K562 (cell line): ENCODE measurements around the gene CTNNBL1. TPM values are rescaled to one million over a fixed set of nuclear protein-coding genes. Genes with fewer than 3 reads are reported as not detected.
"Not testable (repeated sequence)": the region's sequence is repeated elsewhere in the genome, so short reads cannot be mapped to it uniquely, and the experiment has no call there.

Experiments
- ATAC-seq: fragments of 200-7000 bp; cut with Tn5 transposase; 3 replicates; pipeline ENCODE4 v1.9.1; 2020; ENCODE audit warnings: moderate library complexity
- BruUV-seq: library from RNA; stranded (reverse); fragments of 400-500 nt; replicated peaks from 2 replicates; lab custom pipeline; 2021; lab: Mats Ljungman, UMichigan
- CTCF ChIA-PET: fragments of 300-600 bp; formaldehyde crosslinking; extraction: SDS; loops from one replicate; lab custom pipeline; 2021; ENCODE audit warnings: low intra/inter-chr PET ratio; lab: Yijun Ruan, JAX
- POLR2A ChIA-PET: fragments of 300-600, 350-650 bp; sonication (Branson Sonifier 250); formaldehyde crosslinking; extraction: SDS; loops from one replicate; lab custom pipeline; 2021; ENCODE audit warnings: antibody characterized with exemption, inconsistent platforms; lab: Yijun Ruan, JAX
- DNase-seq, 4 experiments: peaks; one replicate each; pipeline versions ENCODE4 v3.0.0 to v3.0.0-alpha.2; 2011 to 2018; ENCODE audit warnings: low spot score in 3 of 4, mixed read lengths in 3 of 4; ENCODE audit errors: extremely low read depth in 1 of 4
- FAIRE-seq: peaks from 2 replicates; lab custom pipeline; 2011; peaks lifted over from hg19 to GRCh38; lab: Jason Lieb, UNC
- H2AFZ ChIP-seq: 2 replicates; pipeline ENCODE4 v1.6.0; 2011; ENCODE audit warnings: low read depth, low read length, control low read depth, inconsistent platforms
- H3K27ac ChIP-seq: fragments of 200-600 bp; 3 replicates; pipeline ENCODE4 v1.8.0; 2011; ENCODE audit warnings: low read depth, mild to moderate bottlenecking, control low read depth, inconsistent platforms, low read length, moderate library complexity, mixed read lengths; ENCODE audit errors: extremely low read depth
- H3K27me3 ChIP-seq, 2 experiments: fragments of 300-600 bp in 1 of 2; 2 replicates in 1 of 2; 3 replicates in 1 of 2; pipeline versions ENCODE4 v1.6.0 to v1.8.0; 2011; ENCODE audit warnings: inconsistent platforms in 2 of 2, low read length in 2 of 2, mild to moderate bottlenecking in 1 of 2, mixed read lengths in 1 of 2, moderate library complexity in 1 of 2; ENCODE audit not compliant: control insufficient read depth in 2 of 2, insufficient read depth in 2 of 2
- H3K36me3 ChIP-seq: fragments of 300-600 bp; 3 replicates; pipeline ENCODE4 v1.8.0; 2011; ENCODE audit warnings: mild to moderate bottlenecking, low read length, inconsistent platforms; ENCODE audit not compliant: control insufficient read depth, insufficient read depth
- H3K4me1 ChIP-seq, 2 experiments: fragments of 200-600 bp in 1 of 2; replicated peaks in 1 of 2; 2 replicates in 1 of 2; 3 replicates in 1 of 2; pipeline versions ENCODE4 v1.5.1 to v1.8.0; 2011; ENCODE audit warnings: inconsistent platforms in 2 of 2, low read length in 2 of 2, mild to moderate bottlenecking in 1 of 2, mixed read lengths in 1 of 2, moderate library complexity in 1 of 2; ENCODE audit not compliant: control insufficient read depth in 2 of 2, insufficient read depth in 2 of 2
- H3K4me2 ChIP-seq: 2 replicates; pipeline ENCODE4 v1.6.1; 2011; ENCODE audit warnings: low read length, control low read depth, inconsistent platforms, mixed read lengths; ENCODE audit not compliant: insufficient read depth
- H3K4me3 ChIP-seq: fragments of 200-600 bp; sonication (generic), shearing (Covaris generic); 2 replicates; pipeline ENCODE4 v1.5.1; 2016; ENCODE audit warnings: control low read depth, inconsistent platforms
- H3K79me2 ChIP-seq: fragments of 200-600 bp; 3 replicates; pipeline ENCODE4 v1.8.0; 2011; ENCODE audit warnings: low read length, inconsistent platforms; ENCODE audit not compliant: control insufficient read depth, insufficient read depth
- H3K9ac ChIP-seq, 2 experiments: 2 replicates each; pipeline versions ENCODE4 v1.6.0 to v1.6.1; 2011; ENCODE audit warnings: low read depth in 2 of 2, low read length in 2 of 2, control low read depth in 1 of 2, inconsistent platforms in 1 of 2, mild to moderate bottlenecking in 1 of 2, mixed read lengths in 1 of 2; ENCODE audit not compliant: insufficient read depth in 1 of 2
- H3K9me1 ChIP-seq: one replicate; pipeline ENCODE4 v1.6.0; 2011; ENCODE audit warnings: inconsistent platforms, mild to moderate bottlenecking, low read length, moderate library complexity; ENCODE audit not compliant: control insufficient read depth, insufficient read depth
- H3K9me3 ChIP-seq: replicated peaks from 2 replicates; pipeline ENCODE4 v1.5.1; 2011; ENCODE audit warnings: low read depth, low read length, inconsistent platforms; ENCODE audit not compliant: control insufficient read depth, insufficient read depth
- H4K20me1 ChIP-seq: replicated peaks from 2 replicates; pipeline ENCODE4 v1.6.1; 2011; ENCODE audit warnings: low read length, inconsistent platforms, mixed read lengths; ENCODE audit not compliant: control insufficient read depth, insufficient read depth
- CLOCK ChIP-seq: fragments of 250-450 bp; sonication (Bioruptor Pico); IDR thresholded peaks from 2 replicates; pipeline ENCODE4 v1.4.0; 2020; ENCODE audit warnings: mild to moderate bottlenecking, moderate library complexity, borderline replicate concordance
- ZNF324 ChIP-seq: fragments of 250-450 bp; sonication (Bioruptor Pico); IDR thresholded peaks from 2 replicates; pipeline ENCODE4 v1.4.0; 2020; ENCODE audit warnings: mild to moderate bottlenecking
- ZSCAN32 ChIP-seq: fragments of 450-650 bp; formaldehyde crosslinking; IDR thresholded peaks from 2 replicates; pipeline ENCODE4 v1.4.0; 2020; ENCODE audit warnings: mild to moderate bottlenecking, moderate library complexity
- WGBS: fragments of 100-300 bp; shearing (Covaris generic); methylation state at CpG from one replicate; pipeline ENCODE4 v1.1.6; 2016; ENCODE audit warnings: low coverage, mixed read lengths; ENCODE audit not compliant: insufficient coverage; ENCODE audit errors: missing lambda C conversion rate; 5-methylcytosine and 5-hydroxymethylcytosine counted together
- in situ Hi-C: fragments of 300-500 bp; cut with MboI; formaldehyde crosslinking; loops from 4 replicates; pipeline ENCODE4 v1.15.0; 2018; ENCODE audit warnings: inconsistent platforms, mixed read lengths
- intact Hi-C: fragments of 100-400 bp; cut with micrococcal nuclease; formaldehyde crosslinking; loops from 2 replicates; pipeline ENCODE4 v1.14.2; 2022
- polyA plus RNA-seq, 8 experiments: library from polyadenylated mRNA; depleted of rRNA in 4 of 8; stranded (reverse) in 5 of 8; unstranded in 3 of 8; fragments of >200 nt; fragmentation: Nextera tagmentation in 2 of 8; fragmentation: Illumina TruSeq in 1 of 8; extraction: Ambion mirVana in 2 of 8; extraction: Trizol in 1 of 8; gene quantifications; 2 replicates each; pipeline versions ENCODE4 v1.2.1 to v1.2.3, GENCODE V29; 2011 to 2014; ENCODE audit warnings: inconsistent platforms in 1 of 8, missing spikeins in 1 of 8
- total RNA-seq, 7 experiments: library from RNA; depleted of rRNA in 6 of 7; stranded (reverse); fragments of >200 nt in 6 of 7; fragmentation: Illumina TruSeq in 2 of 7; extraction: Trizol in 2 of 7; gene quantifications; 2 replicates each; pipeline versions ENCODE4 v1.2.1 to v1.2.3, GENCODE V29; 2011 to 2021; ENCODE audit warnings: low replicate concordance in 1 of 7

The CTNNBL1 gene
- total and polyA plus RNA-seq, 9 of the 15 experiments (the other 6 are each of a cell fraction or from before 2014, with no cell fraction given) = 32.4 to 85.6 (median 43.6) TPM

- TF ChIP-seq CLOCK (CRISPR knock-in tag) (no peak), ZNF324 (no peak), ZSCAN32 (no peak)
Observed at GRCh38 chr20:37721751-37722150, 27.9 kb downstream of the CTNNBL1 start (continued).

DNA sequence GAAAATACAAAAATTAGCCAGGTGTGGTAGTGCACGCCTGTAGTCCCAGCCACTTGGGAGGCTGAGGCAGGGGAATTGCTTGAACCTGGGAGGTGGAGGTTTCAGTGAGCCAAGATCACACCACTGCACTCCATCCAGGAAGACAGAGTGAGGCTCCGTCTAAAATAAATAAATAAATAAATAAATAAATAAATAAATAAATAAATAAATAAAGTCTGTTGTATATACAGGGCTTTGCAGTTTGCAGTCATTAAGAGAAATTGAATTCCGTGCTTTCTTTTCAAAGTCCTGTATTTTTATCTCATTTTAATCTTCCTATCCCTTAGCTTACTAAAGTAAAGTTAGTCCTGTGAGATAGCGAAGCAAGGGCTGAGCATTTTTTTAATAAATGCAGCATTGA lies 28.5 kb downstream of the CTNNBL1 start:
- H3K27me3 ChIP-seq, H3K4me3 ChIP-seq, H3K4me2 ChIP-seq, intact Hi-C loops, H3K79me2 ChIP-seq, in situ Hi-C loops, H2AFZ ChIP-seq, ATAC-seq, H3K9ac ChIP-seq, BruUV-seq, DNase-seq, H3K4me1 ChIP-seq, H3K36me3 ChIP-seq, H3K27ac ChIP-seq, H3K9me1 ChIP-seq, FAIRE-seq, CTCF ChIA-PET, H3K9me3 ChIP-seq, H4K20me1 ChIP-seq: not testable (repeated sequence)
- 88% methylated on average over 4 of the region's 4 CpGs for WGBS
- POLR2A ChIA-PET = interaction anchor here (1.4 kb wide), 1 partner anchor 9 kb away, joined by 3 read pairs; no protein-coding TSS in a partner anchor
